Measurements from ENCODE around the gene SLC44A4.
"Not testable (repeated sequence)": the region's sequence is repeated elsewhere in the genome, so short reads cannot be mapped to it uniquely, and the experiment has no call there.

Gene SLC44A4

DNA sequence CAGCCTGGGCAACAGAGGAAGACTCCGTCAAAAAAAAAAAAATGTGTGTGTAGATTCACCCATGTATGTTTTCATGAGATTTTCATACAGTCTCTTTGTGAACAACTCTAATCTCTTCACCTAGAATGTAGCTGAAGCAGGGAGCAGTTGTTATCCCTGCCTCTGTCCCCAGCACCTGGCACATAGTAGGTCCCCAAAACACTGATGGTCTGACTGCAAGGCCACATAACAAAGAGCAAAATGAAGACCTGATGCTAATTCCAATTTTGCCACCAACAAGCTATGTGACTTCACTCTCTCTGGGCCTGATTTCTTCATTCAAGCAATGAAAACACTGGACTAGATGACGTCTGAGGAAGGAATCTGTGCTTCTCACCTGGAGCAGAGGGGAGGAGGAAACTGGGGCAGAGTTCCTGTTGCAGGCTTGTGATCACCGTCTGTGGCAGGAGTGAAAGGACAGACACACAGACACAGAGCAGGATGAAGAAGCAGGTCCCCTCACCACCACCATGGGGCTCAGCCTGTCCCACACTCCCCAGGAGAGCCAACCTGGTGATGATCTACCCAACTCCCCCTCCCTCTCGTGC lies 4.6 kb downstream of the SLC44A4 start:
- H3K4me2 ChIP-seq, result no peak overlapping the region
- TF ChIP-seq, protein P1, sequence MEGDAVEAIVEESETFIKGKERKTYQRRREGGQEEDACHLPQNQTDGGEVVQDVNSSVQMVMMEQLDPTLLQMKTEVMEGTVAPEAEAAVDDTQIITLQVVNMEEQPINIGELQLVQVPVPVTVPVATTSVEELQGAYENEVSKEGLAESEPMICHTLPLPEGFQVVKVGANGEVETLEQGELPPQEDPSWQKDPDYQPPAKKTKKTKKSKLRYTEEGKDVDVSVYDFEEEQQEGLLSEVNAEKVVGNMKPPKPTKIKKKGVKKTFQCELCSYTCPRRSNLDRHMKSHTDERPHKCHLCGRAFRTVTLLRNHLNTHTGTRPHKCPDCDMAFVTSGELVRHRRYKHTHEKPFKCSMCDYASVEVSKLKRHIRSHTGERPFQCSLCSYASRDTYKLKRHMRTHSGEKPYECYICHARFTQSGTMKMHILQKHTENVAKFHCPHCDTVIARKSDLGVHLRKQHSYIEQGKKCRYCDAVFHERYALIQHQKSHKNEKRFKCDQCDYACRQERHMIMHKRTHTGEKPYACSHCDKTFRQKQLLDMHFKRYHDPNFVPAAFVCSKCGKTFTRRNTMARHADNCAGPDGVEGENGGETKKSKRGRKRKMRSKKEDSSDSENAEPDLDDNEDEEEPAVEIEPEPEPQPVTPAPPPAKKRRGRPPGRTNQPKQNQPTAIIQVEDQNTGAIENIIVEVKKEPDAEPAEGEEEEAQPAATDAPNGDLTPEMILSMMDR (conservative IDR thresholded peaks at IDR 0.05; ENCODE audit: low read depth, low read length), result no peak

DNA sequence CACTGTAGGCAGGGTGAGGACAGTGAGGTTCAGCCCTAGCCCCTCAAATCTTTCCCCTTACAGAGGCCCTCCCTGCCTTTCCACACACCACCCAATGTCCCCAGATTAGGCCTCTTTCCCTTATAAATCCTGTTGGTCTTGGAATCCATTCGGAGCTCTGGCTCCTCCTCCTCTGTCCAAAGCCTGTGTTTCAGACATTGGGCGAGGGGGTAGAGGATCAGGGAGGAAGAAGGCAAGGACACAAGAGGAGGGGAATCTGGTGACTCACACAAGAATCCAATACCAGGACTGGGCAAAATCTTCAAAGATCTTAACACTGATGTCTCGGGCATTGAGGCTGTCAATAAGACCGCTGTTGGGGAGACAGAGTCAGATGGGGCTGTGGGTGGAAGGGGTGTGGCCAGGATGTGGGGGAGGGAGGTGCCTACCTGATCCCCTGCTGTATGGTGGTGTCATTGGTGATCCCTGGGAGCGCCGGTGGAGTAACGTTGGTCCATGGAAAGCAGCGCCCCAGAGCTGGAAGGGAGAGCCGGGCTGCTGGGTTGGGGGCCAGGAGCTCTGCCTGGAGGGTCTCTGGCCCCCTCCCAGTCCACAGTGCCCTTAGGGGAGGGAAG lies 7.6 kb downstream of the SLC44A4 start:
- Histone ChIP-seq H2AFZ (ENCODE audit: low read depth) (no peak overlapping the region), H3K27me3 (ENCODE audit: insufficient read depth, low read depth) (peaks cover 6% of the 10 kb centered on the region; the same call in 1 of the 2 replicates), H3K4me2 (no peak overlapping the region), H3K36me3 (ENCODE audit: insufficient read depth) (no peaks in the 10 kb centered on the region), H3K4me3 (IDR thresholded peaks at IDR 0.05; ENCODE audit: insufficient read depth, low read depth, low read length) (no peak overlapping the region), H3K9ac (no peak overlapping the region), H3K4me1 (ENCODE audit: low read depth, poor library complexity, severe bottlenecking) (peaks cover 7% of the 10 kb centered on the region), H4K20me1 (ENCODE audit: insufficient read depth) (no peaks in the 10 kb centered on the region), H3K79me2 (ENCODE audit: insufficient read depth, low read depth) (no peaks in the 10 kb centered on the region), H3K27ac (no peak overlapping the region)
- TF ChIP-seq, protein P1 (conservative IDR thresholded peaks at IDR 0.05; ENCODE audit: low read depth, low read length), result no peak

More for the DNA sequence above, 4.6 kb downstream of the SLC44A4 start:
- Histone ChIP-seq H3K27ac (no peak overlapping the region), H3K9ac (no peak overlapping the region), H4K20me1 (ENCODE audit: insufficient read depth) (no peaks in the 10 kb centered on the region), H3K27me3 (ENCODE audit: insufficient read depth, low read depth) (no peaks in the 10 kb centered on the region), H2AFZ (ENCODE audit: low read depth) (no peak overlapping the region), H3K79me2 (ENCODE audit: insufficient read depth, low read depth) (no peaks in the 10 kb centered on the region), H3K4me3 (IDR thresholded peaks at IDR 0.05; ENCODE audit: insufficient read depth, low read depth, low read length) (no peak overlapping the region), H3K36me3 (ENCODE audit: insufficient read depth) (no peaks in the 10 kb centered on the region), H3K4me1 (ENCODE audit: low read depth, poor library complexity, severe bottlenecking) (peaks cover 7% of the 10 kb centered on the region)

DNA sequence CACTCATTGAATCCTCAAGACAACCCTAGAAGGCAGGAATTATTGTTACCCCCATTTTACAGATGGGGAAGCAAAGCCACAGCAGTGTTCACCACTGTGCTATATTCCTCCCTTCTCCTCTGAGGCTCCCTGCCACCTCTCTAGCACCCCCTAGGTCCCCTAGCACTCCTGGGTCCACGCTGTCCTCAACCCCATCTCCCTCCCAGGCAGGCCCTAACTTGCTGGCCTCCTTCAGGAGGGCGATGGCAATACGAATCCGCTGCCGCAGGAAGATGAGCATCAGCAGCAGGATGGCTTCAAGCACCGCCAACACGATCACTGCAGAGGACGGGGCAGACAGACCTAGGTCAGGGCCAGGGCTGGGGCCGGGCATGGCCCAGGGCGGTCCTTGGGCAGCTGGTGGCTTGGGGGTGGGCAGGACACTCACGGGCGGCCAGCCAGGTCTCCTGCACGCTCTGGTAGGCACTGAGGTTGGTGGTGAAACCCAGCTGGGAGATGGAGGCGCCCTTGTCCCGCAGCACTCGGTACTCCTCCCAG lies 8.3 kb downstream of the SLC44A4 start:
- Histone ChIP-seq H3K27me3 (ENCODE audit: insufficient read depth, low read depth) (peaks cover 6% of the 10 kb centered on the region; the same call in 1 of the 2 replicates), H4K20me1 (ENCODE audit: insufficient read depth) (no peaks in the 10 kb centered on the region), H3K27ac (no peak overlapping the region), H3K4me3 (IDR thresholded peaks at IDR 0.05; ENCODE audit: insufficient read depth, low read depth, low read length) (no peak overlapping the region), H3K4me2 (no peak overlapping the region), H3K79me2 (ENCODE audit: insufficient read depth, low read depth) (no peaks in the 10 kb centered on the region), H2AFZ (ENCODE audit: low read depth) (no peak overlapping the region), H3K4me1 (ENCODE audit: low read depth, poor library complexity, severe bottlenecking) (peaks cover under 1% of the 10 kb centered on the region), H3K9ac (no peak overlapping the region), H3K36me3 (ENCODE audit: insufficient read depth) (no peaks in the 10 kb centered on the region)
- TF ChIP-seq, protein P1 (conservative IDR thresholded peaks at IDR 0.05; ENCODE audit: low read depth, low read length), result 0 out of 2 replicates have a peak, but pooled peaks have one; percentile 24

DNA sequence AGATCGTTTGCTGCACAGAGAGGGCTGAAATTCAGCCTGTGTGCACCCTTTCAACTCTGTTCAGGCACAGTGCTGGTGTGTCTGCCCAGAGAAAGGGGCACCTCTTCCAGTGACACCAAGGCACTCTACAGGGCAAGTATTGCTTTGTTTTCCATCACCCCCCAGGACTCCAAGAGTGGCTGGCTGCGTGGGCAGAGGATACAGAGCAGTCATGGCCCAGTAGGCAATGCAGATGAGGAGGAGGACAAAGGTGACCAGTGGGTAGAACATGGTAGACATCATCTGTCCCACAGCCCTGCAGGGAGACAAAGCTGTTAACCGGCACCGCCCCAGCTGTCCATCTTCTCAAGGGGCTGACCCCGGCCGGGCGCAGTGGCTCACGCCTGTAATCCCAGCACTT lies 9.5 kb downstream of the SLC44A4 start:
- TF ChIP-seq, protein P1 (conservative IDR thresholded peaks at IDR 0.05; ENCODE audit: low read depth, low read length), result no peak
- no peaks in the 10 kb centered on the region for H3K36me3 ChIP-seq (ENCODE audit: insufficient read depth)
- peaks cover 6% of the 10 kb centered on the region; the same call in 1 of the 2 replicates for H3K27me3 ChIP-seq (ENCODE audit: insufficient read depth, low read depth)
- no peak overlapping the region for H3K4me2 ChIP-seq
- no peak overlapping the region for H3K9ac ChIP-seq
- H3K27ac ChIP-seq, result no peak overlapping the region
- no peaks in the 10 kb centered on the region for H3K4me1 ChIP-seq (ENCODE audit: low read depth, poor library complexity, severe bottlenecking)
- no peaks in the 10 kb centered on the region for H3K79me2 ChIP-seq (ENCODE audit: insufficient read depth, low read depth)
- H3K4me3 ChIP-seq (IDR thresholded peaks at IDR 0.05; ENCODE audit: insufficient read depth, low read depth, low read length), result no peak overlapping the region
- H2AFZ ChIP-seq (ENCODE audit: low read depth), result no peak overlapping the region
- no peaks in the 10 kb centered on the region for H4K20me1 ChIP-seq (ENCODE audit: insufficient read depth)

DNA sequence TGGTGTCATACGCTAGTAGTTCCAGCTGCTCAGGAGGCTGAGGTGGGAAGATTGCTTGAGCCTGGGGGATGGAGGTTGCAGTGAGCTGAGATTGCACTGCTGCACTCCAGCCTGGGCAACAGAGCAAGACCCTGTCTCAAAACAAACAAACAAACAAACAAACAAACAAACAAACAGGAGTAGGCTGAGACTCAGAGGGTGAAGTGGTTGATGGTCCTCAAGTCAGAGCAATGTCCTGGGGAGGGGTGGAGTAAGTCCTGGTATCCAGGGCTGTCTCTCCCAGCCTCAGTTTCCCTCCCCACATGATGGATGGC lies 10.2 kb downstream of the SLC44A4 start:
- not testable (repeated sequence) for H3K4me3 ChIP-seq (IDR thresholded peaks at IDR 0.05; ENCODE audit: insufficient read depth, low read depth, low read length); H3K9ac ChIP-seq; H4K20me1 ChIP-seq (ENCODE audit: insufficient read depth); H3K79me2 ChIP-seq (ENCODE audit: insufficient read depth, low read depth); H3K36me3 ChIP-seq (ENCODE audit: insufficient read depth); H2AFZ ChIP-seq (ENCODE audit: low read depth); H3K27me3 ChIP-seq (ENCODE audit: insufficient read depth, low read depth); H3K4me2 ChIP-seq; H3K27ac ChIP-seq; H3K4me1 ChIP-seq (ENCODE audit: low read depth, poor library complexity, severe bottlenecking)
